CD4-positive, alpha-beta T cell treated with Interleukin-12 subunit alpha and Interleukin-12 subunit beta, for 1 hour (primary cell): Measurements from ENCODE around the gene ADAMTSL3.
"Not testable (repeated sequence)": the region's sequence is repeated elsewhere in the genome, so short reads cannot be mapped to it uniquely, and the experiment has no call there.

ENCODE experiments used
- DNase-seq: peaks from one replicate; pipeline ENCODE4 v3.0.0-alpha.2; 2020

The ADAMTSL3 gene

DNA sequence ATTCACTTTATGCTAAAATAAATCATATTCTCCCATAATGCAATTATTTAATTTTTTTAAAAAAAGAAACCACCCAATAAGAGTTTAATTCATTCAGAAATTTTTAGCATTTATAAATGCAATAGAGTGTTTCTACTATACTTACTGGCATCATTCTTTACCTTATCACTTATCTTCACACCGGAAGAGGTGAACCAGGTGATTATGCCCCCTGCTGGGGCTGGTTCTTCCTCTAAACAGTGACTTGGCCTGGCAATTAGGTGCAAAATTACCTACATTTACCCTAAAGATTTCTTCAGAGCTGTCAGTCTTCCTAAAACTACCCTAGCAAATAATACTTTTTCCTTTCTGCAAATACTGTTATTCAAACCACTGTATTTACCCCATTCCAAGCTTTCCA lies 397.2 kb downstream of the ADAMTSL3 start:
- DNase-seq: not testable (repeated sequence)

- not testable (repeated sequence) for DNase-seq
These were observed 400.6 kb downstream of the ADAMTSL3 start for GRCh38 chr15:84054544-84054943.

GRCh38 chr15:84057714-84058331 lies 403.9 kb downstream of the ADAMTSL3 start:
- no peak for DNase-seq

- DNase-seq: not testable (repeated sequence)
These were observed 409.8 kb downstream of the ADAMTSL3 start for GRCh38 chr15:84063674-84064073.

- not testable (repeated sequence) for DNase-seq
These were observed 414.8 kb downstream of the ADAMTSL3 start for GRCh38 chr15:84068674-84069073.

DNA sequence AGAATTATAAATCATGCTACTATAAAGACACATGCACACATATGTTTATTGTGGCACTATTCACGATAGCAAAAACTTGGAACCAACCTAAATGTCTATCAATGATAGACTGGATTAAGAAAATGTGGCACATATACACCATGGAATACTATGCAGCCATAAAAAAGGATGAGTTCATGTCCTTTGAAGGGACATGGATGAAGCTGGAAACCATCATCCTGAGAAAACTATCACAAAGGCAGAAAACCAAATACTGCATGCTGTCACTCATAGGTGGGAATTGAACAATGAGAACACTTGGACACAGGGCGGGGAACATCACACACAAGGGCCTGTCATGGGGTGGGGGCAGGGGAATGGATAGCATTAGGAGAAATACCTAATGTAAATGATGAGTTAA lies 424.1 kb downstream of the ADAMTSL3 start:
- DNase-seq: not testable (repeated sequence)

DNA sequence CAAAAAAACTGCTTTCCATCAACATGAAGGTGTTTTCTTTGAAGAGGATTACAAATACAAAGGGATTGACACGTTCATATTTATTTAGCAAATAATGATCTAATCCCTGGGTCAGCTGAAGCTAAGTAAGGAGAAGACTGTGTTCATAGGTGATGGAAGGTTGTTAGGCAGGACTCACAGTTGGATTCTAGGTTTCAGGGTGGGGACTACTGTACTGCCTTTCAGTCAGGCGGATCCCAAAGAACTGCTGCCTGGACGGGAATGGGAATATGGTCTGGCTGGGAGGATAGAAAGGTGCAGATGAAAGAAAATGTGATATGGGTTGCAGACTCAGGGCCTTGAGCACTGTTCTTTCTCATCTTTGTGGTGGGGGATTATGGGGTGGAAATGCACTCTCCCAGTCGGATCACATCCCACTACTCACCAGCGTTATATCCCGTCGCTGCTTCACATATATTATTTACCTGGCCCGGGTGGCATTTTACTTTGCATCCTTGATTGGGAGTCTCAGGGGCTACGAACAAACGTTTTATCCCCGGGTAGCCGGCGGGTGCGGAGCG lies 425.5 kb downstream of the ADAMTSL3 start:
- not testable (repeated sequence) for DNase-seq

GRCh38 chr15:84079885-84080777 lies 426.2 kb downstream of the ADAMTSL3 start:
- DNase-seq: peak; percentile 13

DNA sequence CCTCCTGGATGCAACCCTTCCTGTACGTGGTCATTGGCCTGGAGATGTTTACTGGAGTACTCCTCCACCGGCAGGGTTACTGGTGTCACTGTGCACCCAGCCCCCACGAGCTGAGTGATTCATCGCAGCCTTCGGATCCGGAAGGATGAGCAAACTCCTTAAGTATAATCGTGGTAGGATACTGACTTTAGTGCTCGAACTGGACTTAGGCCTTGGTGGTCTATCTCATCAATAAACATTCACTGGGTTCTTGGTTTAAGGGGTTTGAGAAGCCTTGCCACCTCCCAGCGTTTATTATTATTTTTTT lies 426.8 kb downstream of the ADAMTSL3 start:
- not testable (repeated sequence) for DNase-seq

DNA sequence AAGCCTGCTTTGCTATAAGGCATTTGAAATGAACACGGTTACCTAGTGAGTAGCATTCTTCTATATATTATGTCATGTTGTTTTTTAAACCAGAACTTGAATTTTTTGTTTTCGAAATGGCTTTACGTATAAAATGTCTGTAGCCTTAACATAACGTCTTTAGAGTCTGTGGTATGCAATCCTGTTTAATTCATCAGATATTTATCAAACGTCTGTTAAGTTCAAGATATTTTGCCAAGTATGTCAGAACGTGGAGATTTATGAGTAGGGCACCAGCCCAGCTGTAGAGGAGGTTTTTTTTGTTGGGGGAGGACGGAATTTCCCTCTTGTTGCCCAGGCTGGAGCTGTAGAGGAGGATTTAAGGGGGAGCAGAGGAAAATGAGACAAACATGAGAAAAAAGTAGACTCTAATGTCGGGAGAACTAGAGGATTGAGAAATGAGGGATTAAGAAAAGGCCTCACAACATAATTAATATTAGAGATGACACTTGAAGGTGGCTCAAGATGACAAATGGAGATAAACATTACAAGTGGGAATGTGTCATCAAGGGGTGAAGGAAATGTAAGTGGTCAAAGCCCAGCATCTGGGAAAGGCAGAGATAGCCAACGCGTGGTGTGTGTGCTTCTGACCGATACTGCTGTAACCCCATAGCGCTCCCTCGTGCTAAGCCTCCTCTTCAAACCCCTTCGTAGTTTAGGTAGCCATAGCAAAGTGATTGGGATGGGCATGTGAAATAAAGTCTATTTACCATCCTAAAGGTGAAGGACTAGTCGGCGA lies 427.7 kb downstream of the ADAMTSL3 start:
- no peak for DNase-seq

GRCh38 chr15:84082739-84083138 lies 428.8 kb downstream of the ADAMTSL3 start:
- no peak for DNase-seq

DNA sequence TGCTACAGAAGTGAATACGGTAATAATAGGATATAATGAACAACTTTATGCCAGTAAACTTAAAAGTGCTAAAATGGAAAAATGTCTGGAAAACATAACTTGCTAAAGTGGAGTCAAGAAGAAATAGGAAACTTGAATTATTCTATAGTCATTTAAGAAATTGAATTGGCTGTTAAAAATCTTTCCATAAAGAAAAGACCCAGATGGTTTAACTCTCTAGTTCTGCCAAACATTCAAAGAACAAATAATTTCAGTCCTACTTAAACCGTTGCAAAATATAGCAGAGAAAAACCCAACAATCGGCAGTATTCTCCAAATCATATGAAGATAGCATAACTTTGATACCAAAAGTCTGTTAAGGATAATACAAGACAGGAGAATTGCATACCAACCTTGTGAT lies 432.1 kb downstream of the ADAMTSL3 start:
- DNase-seq: not testable (repeated sequence)
